GM18868 (cell line): ENCODE measurements around the gene FHOD1.
A peak's percentile ranks its signal among the peaks of the same experiment; 100 is the strongest.

ENCODE experiments used
- ATAC-seq: cut with Tn5 transposase; IDR thresholded peaks from one replicate; pipeline ENCODE4 v1.9.1; 2021; ENCODE audit warnings: mild to moderate bottlenecking, moderate library complexity; ENCODE audit not compliant: unreplicated experiment

FHOD1 gene

GRCh38 chr16:67236563-67237395 lies 10.5 kb downstream of the FHOD1 start:
- no peak for ATAC-seq

- no peak for ATAC-seq
These were observed 11.3 kb downstream of the FHOD1 start for GRCh38 chr16:67235816-67236562.

- ATAC-seq = no peak
These were observed 13.1 kb downstream of the FHOD1 start for GRCh38 chr16:67234180-67234597.

- no peak for ATAC-seq
These were observed 13.7 kb downstream of the FHOD1 start for GRCh38 chr16:67233596-67233995.

- no peak for ATAC-seq
These were observed 16.2 kb downstream of the FHOD1 start for GRCh38 chr16:67230809-67231660.

GRCh38 chr16:67229906-67230808 lies 17.1 kb downstream of the FHOD1 start:
- no peak for ATAC-seq

- no peak for ATAC-seq
These were observed 18.4 kb downstream of the FHOD1 start for GRCh38 chr16:67228905-67229304.

GRCh38 chr16:67228034-67228785 lies 19.1 kb downstream of the FHOD1 start:
- no peak for ATAC-seq

- ATAC-seq = no peak
These were observed 19.7 kb downstream of the FHOD1 start for GRCh38 chr16:67227567-67227921.

- peak; percentile 92 for ATAC-seq
These were observed 20.3 kb downstream of the FHOD1 start, which contains the start of gene TMEM208 for GRCh38 chr16:67226804-67227566. TSS of gene TMEM208 (plus strand) at chr16:67227130. CDS start at chr16:67227219, 89 bp downstream.

- ATAC-seq = no peak
These were observed 20.9 kb downstream of the FHOD1 start for GRCh38 chr16:67226295-67226803.

- ATAC-seq = no peak
These were observed 23.3 kb downstream of the FHOD1 start for GRCh38 chr16:67223992-67224391.

GRCh38 chr16:67216612-67217490 lies 30.4 kb downstream of the FHOD1 start:
- ATAC-seq = no peak

- ATAC-seq = no peak
These were observed 31.6 kb downstream of the FHOD1 start for GRCh38 chr16:67215706-67216105.

GRCh38 chr16:67213197-67214019 lies 33.9 kb downstream of the FHOD1 start:
- no peak for ATAC-seq

- no peak for ATAC-seq
These were observed 34.5 kb downstream of the FHOD1 start for GRCh38 chr16:67212766-67213165.

GRCh38 chr16:67211674-67212073 lies 35.6 kb downstream of the FHOD1 start:
- ATAC-seq = no peak
